ENCODE data around the gene OSBPL9. TPM values are rescaled to one million over a fixed set of nuclear protein-coding genes. Genes with fewer than 3 reads are reported as not detected.

Gene OSBPL9
- total and polyA plus RNA-seq, 10 of the 15 experiments (the other 5 are each of a cell fraction or from before 2014, with no cell fraction given), result 25.9 to 156 (median 108) TPM

- no peak for DNase-seq (ENCODE audit: low read depth, low spot score)
- H3K4me2 ChIP-seq (ENCODE audit: control insufficient read depth, insufficient read depth), result no peak overlapping the region
- CTCF ChIA-PET, result interaction anchor here (0.9 to 1.4 kb wide), 2 partner anchors 10 to 168 kb away, joined by 3 to 4 read pairs; no protein-coding TSS in a partner anchor
- in situ Hi-C loops (cut with MboI), result no loop called here
- no peak overlapping the region for H3K27ac ChIP-seq (ENCODE audit: control insufficient read depth, insufficient read depth)
- intact Hi-C loops (cut with micrococcal nuclease; ENCODE audit: unreplicated experiment), result no loop called here
- RAD21 ChIA-PET (ENCODE audit: unreplicated experiment), result no interaction called here
- no peak overlapping the region for H2AFZ ChIP-seq (ENCODE audit: control insufficient read depth, low read depth, low read length)
- no peaks in the 10 kb centered on the region for H3K36me3 ChIP-seq (ENCODE audit: control insufficient read depth in 2 of 2, insufficient read depth in 2 of 2, low read length in 1 of 2)
- BruUV-seq (replicated peaks), result no TSS peak
- no peak overlapping the region for H3K4me3 ChIP-seq
- H3K4me1 ChIP-seq (ENCODE audit: control insufficient read depth, insufficient read depth, low read length), result no peaks in the 10 kb centered on the region
- no peak for FAIRE-seq
- H4K20me1 ChIP-seq (ENCODE audit: control insufficient read depth, insufficient read depth), result no peaks in the 10 kb centered on the region
- no peaks in the 10 kb centered on the region for H3K27me3 ChIP-seq (replicated peaks in 1 of 2; ENCODE audit: control insufficient read depth in 2 of 2, insufficient read depth in 2 of 2, low read length in 1 of 2)
- WGBS (ENCODE audit: insufficient coverage, insufficient replicate concordance, low lambda C conversion rate, missing lambda C conversion rate), result 88% methylated on average over 1 of the region's 1 CpG
- H3K9me3 ChIP-seq (replicated peaks; ENCODE audit: control insufficient read depth, insufficient read depth, low read length), result no peaks in the 10 kb centered on the region
- H3K79me2 ChIP-seq (ENCODE audit: control insufficient read depth, insufficient read depth, low read length), result no peaks in the 10 kb centered on the region
- no peak for TF ChIP-seq MLLT1 (IDR thresholded peaks at IDR 0.05)
- no peak for TF ChIP-seq CBFB (IDR thresholded peaks at IDR 0.05; ENCODE audit: low read depth)
- TF ChIP-seq E2F4 (IDR thresholded peaks at IDR 0.05; ENCODE audit: low read depth, low read length), result no peak
- TF ChIP-seq LARP7 (IDR thresholded peaks at IDR 0.05), result no peak
- TF ChIP-seq NFYB (IDR thresholded peaks at IDR 0.05; ENCODE audit: insufficient read depth, low read depth, low read length), result no peak
- no peak for TF ChIP-seq USF1 (IDR thresholded peaks at IDR 0.05; ENCODE audit: borderline replicate concordance, extremely low read length, insufficient read depth, low read depth, low read length)
- no peak for TF ChIP-seq SP1 (IDR thresholded peaks at IDR 0.05; ENCODE audit: low read depth, low read length)
- no peak for TF ChIP-seq HDAC2 (IDR thresholded peaks at IDR 0.05)
- no peak for TF ChIP-seq POLR2A (IDR thresholded peaks at IDR 0.05; ENCODE audit: low read depth, low read length)
- TF ChIP-seq STAT3 (IDR thresholded peaks at IDR 0.05; ENCODE audit: low read depth, low read length), result no peak
- TF ChIP-seq ASH2L (IDR thresholded peaks at IDR 0.05; ENCODE audit: borderline replicate concordance, low read depth), result no peak
- no peak for TF ChIP-seq IKZF2 (IDR thresholded peaks at IDR 0.05)
- no peak overlapping the region for H3K9ac ChIP-seq (ENCODE audit: control insufficient read depth, insufficient read depth, low read length)
- no peak for ATAC-seq
- SMC1A ChIA-PET (ENCODE audit: uncharacterized antibody, unreplicated experiment), result interaction anchor here (0.5 to 1.4 kb wide), 6 partner anchors 10 to 296 kb away, joined by 3 read pairs; no protein-coding TSS in a partner anchor
- POLR2A ChIA-PET, result no interaction called here
Measured at GRCh38 chr1:51600965-51601364, 15.9 kb upstream of the OSBPL9 start.
